Measurements from ENCODE around the gene FCGBP. TPM values are rescaled to one million over a fixed set of nuclear protein-coding genes. Genes with fewer than 3 reads are reported as not detected.
"Not testable (repeated sequence)": the region's sequence is repeated elsewhere in the genome, so short reads cannot be mapped to it uniquely, and the experiment has no call there.

FCGBP gene
- 0.64 and 0.99 TPM in 2 replicates for total RNA-seq (2014; rRNA removed; shearing (Covaris generic))

- DNase-seq (ENCODE audit: low spot score), result no peak
Measured at GRCh38 chr19:39934584-39935363, at the start of gene FCGBP. Gene FCGBP, minus strand, starts transcription at chr19:39934634.

GRCh38 chr19:39983695-39984300 lies 49.4 kb upstream of the FCGBP start:
- DNase-seq (ENCODE audit: low spot score), result no peak

GRCh38 chr19:39982883-39983282 lies 48.4 kb upstream of the FCGBP start:
- DNase-seq (ENCODE audit: low spot score), result no peak

- no peak for DNase-seq (ENCODE audit: low spot score)
Measured at GRCh38 chr19:39974377-39975155, 40.1 kb upstream of the FCGBP start.

GRCh38 chr19:39971380-39972035 lies 37.1 kb upstream of the FCGBP start:
- DNase-seq (ENCODE audit: low spot score), result no peak

GRCh38 chr19:39970675-39971379 lies 36.4 kb upstream of the FCGBP start, which contains the start of gene PSMC4:
Gene PSMC4, plus strand, starts transcription at chr19:39971165. Its CDS starts 38 bp downstream, at chr19:39971203.
- DNase-seq (ENCODE audit: low spot score), result peak; percentile 99

- DNase-seq (ENCODE audit: low spot score), result no peak
Measured at GRCh38 chr19:39970425-39970674, 35.9 kb upstream of the FCGBP start.

GRCh38 chr19:39969681-39970424 lies 35.4 kb upstream of the FCGBP start:
- no peak for DNase-seq (ENCODE audit: low spot score)

GRCh38 chr19:39969266-39969665 lies 34.8 kb upstream of the FCGBP start:
- DNase-seq (ENCODE audit: low spot score), result no peak

GRCh38 chr19:39968789-39969188 lies 34.4 kb upstream of the FCGBP start:
- DNase-seq (ENCODE audit: low spot score), result no peak

- no peak for DNase-seq (ENCODE audit: low spot score)
Measured at GRCh38 chr19:39967561-39967960, 33.1 kb upstream of the FCGBP start.

- no peak for DNase-seq (ENCODE audit: low spot score)
Measured at GRCh38 chr19:39966617-39967016, 32.2 kb upstream of the FCGBP start.

GRCh38 chr19:39963898-39964297 lies 29.5 kb upstream of the FCGBP start:
- DNase-seq (ENCODE audit: low spot score), result no peak

- DNase-seq (ENCODE audit: low spot score), result not testable (repeated sequence)
Measured at GRCh38 chr19:39959407-39959806, 25.0 kb upstream of the FCGBP start.

- DNase-seq (ENCODE audit: low spot score), result not testable (repeated sequence)
Measured at GRCh38 chr19:39958942-39959341, 24.5 kb upstream of the FCGBP start.

- not testable (repeated sequence) for DNase-seq (ENCODE audit: low spot score)
Measured at GRCh38 chr19:39957886-39958285, 23.5 kb upstream of the FCGBP start.

GRCh38 chr19:39953915-39954314 lies 19.5 kb upstream of the FCGBP start:
- DNase-seq (ENCODE audit: low spot score), result no peak

- DNase-seq (ENCODE audit: low spot score), result no peak
Measured at GRCh38 chr19:39951686-39952085, 17.3 kb upstream of the FCGBP start.

GRCh38 chr19:39951065-39951650 lies 16.7 kb upstream of the FCGBP start:
- no peak for DNase-seq (ENCODE audit: low spot score)

GRCh38 chr19:39949026-39949747 lies 14.8 kb upstream of the FCGBP start:
- no peak for DNase-seq (ENCODE audit: low spot score)
